GM23338 (cell line): ENCODE results near the gene SUMF1. TPM values are rescaled to one million over a fixed set of nuclear protein-coding genes. Genes with fewer than 3 reads are reported as not detected.

Experiments
- ATAC-seq: fragments of 200-7000 bp; cut with Tn5 transposase; 3 replicates; pipeline ENCODE4 v1.9.1; 2020
- DNase-seq: peaks from one replicate; pipeline ENCODE4 v3.0.0-alpha.2; 2015; ENCODE audit warnings: low spot score
- H2AFZ ChIP-seq: fragments of 200-600 bp; sonication (generic); 2 replicates; pipeline ENCODE4 v1.8.0; 2016; ENCODE audit warnings: antibody characterized with exemption, mild to moderate bottlenecking, moderate library complexity
- H3F3A ChIP-seq: fragments of 200-600 bp; sonication (generic); replicated peaks from 2 replicates; pipeline ENCODE4 v1.8.0; 2017; ENCODE audit warnings: antibody characterized with exemption, mixed run types, low read depth
- H3K27ac ChIP-seq: fragments of 200-600 bp; sonication (generic); 2 replicates; pipeline ENCODE4 v1.6.1; 2016; ENCODE audit warnings: low read depth
- H3K27me3 ChIP-seq: fragments of 200-600 bp; sonication (generic); 2 replicates; pipeline ENCODE4 v1.8.0; 2016; ENCODE audit warnings: mild to moderate bottlenecking, mixed run types, moderate library complexity; ENCODE audit not compliant: insufficient read depth
- H3K36me3 ChIP-seq: fragments of 200-600 bp; sonication (generic); 2 replicates; pipeline ENCODE4 v1.8.0; 2016; ENCODE audit warnings: mild to moderate bottlenecking; ENCODE audit not compliant: insufficient read depth
- H3K4me1 ChIP-seq: fragments of 200-600 bp; sonication (generic); 2 replicates; pipeline ENCODE4 v1.8.0; 2016; ENCODE audit warnings: mild to moderate bottlenecking, moderate library complexity; ENCODE audit not compliant: insufficient read depth
- H3K4me2 ChIP-seq: fragments of 200-600 bp; sonication (generic); 2 replicates; pipeline ENCODE4 v1.7.1; 2017; ENCODE audit warnings: mixed run types
- H3K4me3 ChIP-seq: fragments of 200-600 bp; sonication (generic); 2 replicates; pipeline ENCODE4 v1.6.1; 2016; ENCODE audit warnings: mixed run types
- H3K79me2 ChIP-seq: fragments of 200-600 bp; sonication (generic); replicated peaks from 2 replicates; pipeline ENCODE4 v1.8.0; 2017; ENCODE audit warnings: mild to moderate bottlenecking; ENCODE audit not compliant: insufficient read depth
- H3K9me2 ChIP-seq: fragments of 200-600 bp; sonication (generic); 2 replicates; pipeline ENCODE4 v1.8.0; 2017; ENCODE audit not compliant: insufficient read depth
- H4K20me1 ChIP-seq: fragments of 200-600 bp; sonication (generic); replicated peaks from 2 replicates; pipeline ENCODE4 v1.8.0; 2017; ENCODE audit warnings: mild to moderate bottlenecking; ENCODE audit not compliant: insufficient read depth
- H3K27ac Mint-ChIP-seq: 2 replicates; pipeline ENCODE4 v1.8.0; 2020; ENCODE audit warnings: inconsistent platforms, mild to moderate bottlenecking, moderate library complexity, mixed read lengths
- H3K27me3 Mint-ChIP-seq: 3 replicates; pipeline ENCODE4 v1.8.0; 2022; ENCODE audit warnings: low read depth, mild to moderate bottlenecking, moderate library complexity, mixed read lengths, inconsistent platforms; ENCODE audit not compliant: insufficient read depth, poor library complexity
- H3K36me3 Mint-ChIP-seq: 3 replicates; pipeline ENCODE4 v1.8.0; 2021; ENCODE audit warnings: low read depth, mild to moderate bottlenecking, inconsistent platforms, moderate library complexity, mixed read lengths
- H3K4me1 Mint-ChIP-seq: 3 replicates; pipeline ENCODE4 v1.8.0; 2020; ENCODE audit warnings: mild to moderate bottlenecking, inconsistent platforms, mixed read lengths
- H3K4me3 Mint-ChIP-seq: 3 replicates; pipeline ENCODE4 v1.8.0; 2021; ENCODE audit warnings: moderate library complexity, mild to moderate bottlenecking, inconsistent platforms, mixed read lengths
- H3K9me3 Mint-ChIP-seq: 3 replicates; pipeline ENCODE4 v1.8.0; 2020; ENCODE audit warnings: moderate library complexity, mild to moderate bottlenecking, inconsistent platforms, mixed read lengths
- CREB1 ChIP-seq: fragments of 250-450 bp; sonication (Bioruptor Pico); IDR thresholded peaks from 2 replicates; pipeline ENCODE4 v1.5.0; 2020; ENCODE audit warnings: low read depth, mild to moderate bottlenecking, moderate library complexity
- EZH2phosphoT487 ChIP-seq: fragments of 200-600 bp; sonication (generic); IDR thresholded peaks from one replicate; pipeline ENCODE4 v1.8.1; 2018; ENCODE audit warnings: antibody characterized with exemption; ENCODE audit not compliant: unreplicated experiment
- JUNB ChIP-seq: IDR thresholded peaks from one replicate; pipeline ENCODE4 v1.6.1; 2016; ENCODE audit warnings: antibody characterized with exemption; ENCODE audit not compliant: unreplicated experiment
- POLR2AphosphoS5 ChIP-seq: IDR thresholded peaks from 2 replicates; pipeline ENCODE4 v1.6.1; 2016; ENCODE audit warnings: antibody characterized with exemption, low read depth
- STAT1 ChIP-seq: IDR thresholded peaks from one replicate; pipeline ENCODE4 v1.6.1; 2016; ENCODE audit warnings: antibody characterized with exemption; ENCODE audit not compliant: unreplicated experiment
- ZNF114 ChIP-seq: fragments of 250-450 bp; sonication (Bioruptor Pico); IDR thresholded peaks from 2 replicates; pipeline ENCODE4 v1.5.0; 2020; ENCODE audit warnings: mild to moderate bottlenecking, moderate library complexity
- ZNF331 ChIP-seq: fragments of 250-450 bp; sonication (Bioruptor Pico); IDR thresholded peaks from 2 replicates; pipeline ENCODE4 v1.5.0; 2020; ENCODE audit warnings: low read depth, mild to moderate bottlenecking, moderate library complexity
- ZNF462 ChIP-seq: fragments of 250-450 bp; sonication (Bioruptor Pico); IDR thresholded peaks from 2 replicates; pipeline ENCODE4 v1.5.0; 2020; ENCODE audit warnings: mild to moderate bottlenecking, moderate library complexity
- polyA plus RNA-seq: library from polyadenylated mRNA; unstranded; fragments of >200 nt; fragmentation: Nextera tagmentation; extraction: Ambion mirVana; gene quantifications from 2 replicates; pipeline ENCODE4 v1.2.1, GENCODE V29; 2016
- total RNA-seq: library from RNA; depleted of rRNA; stranded (reverse); fragments of >200 nt; shearing (Covaris generic); gene quantifications from 2 replicates; pipeline ENCODE4 v1.2.3, GENCODE V29; 2014
- TF ChIP-seq, protein P1 (sequence below): IDR thresholded peaks from one replicate; pipeline ENCODE4 v1.6.1; 2018; ENCODE audit warnings: antibody characterized with exemption; ENCODE audit not compliant: unreplicated experiment

Gene SUMF1
- total and polyA plus RNA-seq, 2 experiments from 2014 or later: 6.9 to 20.3 TPM

DNA sequence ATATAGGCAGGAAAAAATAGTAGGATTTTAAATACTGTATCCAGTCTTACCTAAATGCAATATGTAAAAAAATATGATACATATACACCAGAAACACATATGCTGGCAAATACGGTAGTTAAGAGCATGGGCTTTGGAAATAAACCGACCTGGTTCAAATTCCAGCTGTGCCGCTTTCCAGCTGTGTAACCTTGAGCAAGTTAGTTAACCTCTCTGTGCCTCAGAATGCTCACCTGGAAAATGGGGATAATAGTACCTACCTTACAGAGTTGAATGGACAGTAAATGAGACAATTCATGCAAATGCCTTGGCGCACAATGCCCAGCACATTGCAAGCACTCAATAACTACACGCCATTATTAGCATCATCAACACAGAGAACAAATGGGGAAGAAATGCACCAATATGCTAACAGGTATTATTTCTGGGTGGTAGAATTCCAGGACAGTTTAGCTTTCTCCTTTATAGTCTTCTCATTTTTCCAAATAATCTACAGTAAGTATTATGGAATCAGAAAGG lies 50.6 kb downstream of the SUMF1 start:
- no peaks in the 10 kb centered on the region for H4K20me1 ChIP-seq
- TF ChIP-seq POLR2AphosphoS5 (no peak), ZNF114 (CRISPR knock-in tag) (no peak), CREB1 (CRISPR knock-in tag) (no peak), STAT1 (no peak), JUNB (no peak), EZH2phosphoT487 (no peak), ZNF462 (CRISPR knock-in tag) (no peak), ZNF331 (no peak)
- TF ChIP-seq, protein P1, sequence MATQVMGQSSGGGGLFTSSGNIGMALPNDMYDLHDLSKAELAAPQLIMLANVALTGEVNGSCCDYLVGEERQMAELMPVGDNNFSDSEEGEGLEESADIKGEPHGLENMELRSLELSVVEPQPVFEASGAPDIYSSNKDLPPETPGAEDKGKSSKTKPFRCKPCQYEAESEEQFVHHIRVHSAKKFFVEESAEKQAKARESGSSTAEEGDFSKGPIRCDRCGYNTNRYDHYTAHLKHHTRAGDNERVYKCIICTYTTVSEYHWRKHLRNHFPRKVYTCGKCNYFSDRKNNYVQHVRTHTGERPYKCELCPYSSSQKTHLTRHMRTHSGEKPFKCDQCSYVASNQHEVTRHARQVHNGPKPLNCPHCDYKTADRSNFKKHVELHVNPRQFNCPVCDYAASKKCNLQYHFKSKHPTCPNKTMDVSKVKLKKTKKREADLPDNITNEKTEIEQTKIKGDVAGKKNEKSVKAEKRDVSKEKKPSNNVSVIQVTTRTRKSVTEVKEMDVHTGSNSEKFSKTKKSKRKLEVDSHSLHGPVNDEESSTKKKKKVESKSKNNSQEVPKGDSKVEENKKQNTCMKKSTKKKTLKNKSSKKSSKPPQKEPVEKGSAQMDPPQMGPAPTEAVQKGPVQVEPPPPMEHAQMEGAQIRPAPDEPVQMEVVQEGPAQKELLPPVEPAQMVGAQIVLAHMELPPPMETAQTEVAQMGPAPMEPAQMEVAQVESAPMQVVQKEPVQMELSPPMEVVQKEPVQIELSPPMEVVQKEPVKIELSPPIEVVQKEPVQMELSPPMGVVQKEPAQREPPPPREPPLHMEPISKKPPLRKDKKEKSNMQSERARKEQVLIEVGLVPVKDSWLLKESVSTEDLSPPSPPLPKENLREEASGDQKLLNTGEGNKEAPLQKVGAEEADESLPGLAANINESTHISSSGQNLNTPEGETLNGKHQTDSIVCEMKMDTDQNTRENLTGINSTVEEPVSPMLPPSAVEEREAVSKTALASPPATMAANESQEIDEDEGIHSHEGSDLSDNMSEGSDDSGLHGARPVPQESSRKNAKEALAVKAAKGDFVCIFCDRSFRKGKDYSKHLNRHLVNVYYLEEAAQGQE: no peak
- H3K4me1 ChIP-seq: no peaks in the 10 kb centered on the region; the same call in 1 of the 2 replicates
- no peaks in the 10 kb centered on the region for H3F3A ChIP-seq
- H3K4me3 ChIP-seq: no peak overlapping the region
- Mint-ChIP-seq H3K27me3 (no peaks in the 10 kb centered on the region), H3K27ac (no peak overlapping the region), H3K36me3 (no peaks in the 10 kb centered on the region), H3K4me3 (no peak overlapping the region), H3K4me1 (no peaks in the 10 kb centered on the region), H3K9me3 (no peaks in the 10 kb centered on the region)
- H3K36me3 ChIP-seq: peaks cover 5% of the 10 kb centered on the region; the same call in 1 of the 2 replicates
- H3K27me3 ChIP-seq: no peaks in the 10 kb centered on the region
- no peak overlapping the region for H2AFZ ChIP-seq
- H3K9me2 ChIP-seq: no peaks in the 10 kb centered on the region
- no peak for DNase-seq
- H3K79me2 ChIP-seq: no peaks in the 10 kb centered on the region
- no peak overlapping the region for H3K4me2 ChIP-seq
- no peak for ATAC-seq
- no peak overlapping the region for H3K27ac ChIP-seq
